Renal cortical epithelial cell (primary cell): ENCODE results near the gene PCDH9. TPM values are rescaled to one million over a fixed set of nuclear protein-coding genes. Genes with fewer than 3 reads are reported as not detected.
A peak's percentile ranks its signal among the peaks of the same experiment; 100 is the strongest.

ENCODE experiments used
- DNase-seq: peaks from one replicate; pipeline ENCODE4 v3.0.0-alpha.2; 2011; ENCODE audit warnings: low read depth
- total RNA-seq: library from RNA; depleted of rRNA; stranded (reverse); fragments of >200 nt; gene quantifications from 2 replicates; pipeline ENCODE4 v1.2.3, GENCODE V29; 2014

PCDH9 gene
- total RNA-seq, 1 donor from 2014 or later = 4.6 TPM

GRCh38 chr13:66528944-66529576 lies 701.1 kb downstream of the PCDH9 start:
- no peak for DNase-seq

- no peak for DNase-seq
Observed at GRCh38 chr13:66528180-66528579, 702.0 kb downstream of the PCDH9 start.

- DNase-seq = no peak
Observed at GRCh38 chr13:66520511-66521355, 709.4 kb downstream of the PCDH9 start.

GRCh38 chr13:66519259-66519658 lies 710.9 kb downstream of the PCDH9 start:
- no peak for DNase-seq

GRCh38 chr13:66518068-66518467 lies 712.1 kb downstream of the PCDH9 start:
- no peak for DNase-seq

- peak; percentile 41 for DNase-seq
Observed at GRCh38 chr13:66513728-66514127, 716.4 kb downstream of the PCDH9 start.

- no peak for DNase-seq
Observed at GRCh38 chr13:66509175-66509574, 721.0 kb downstream of the PCDH9 start.

- no peak for DNase-seq
Observed at GRCh38 chr13:66508153-66508909, 721.8 kb downstream of the PCDH9 start.

- DNase-seq = no peak
Observed at GRCh38 chr13:66506979-66507378, 723.2 kb downstream of the PCDH9 start.

GRCh38 chr13:66506051-66506777 lies 723.9 kb downstream of the PCDH9 start:
- no peak for DNase-seq

GRCh38 chr13:66503890-66504289 lies 726.2 kb downstream of the PCDH9 start:
- no peak for DNase-seq

GRCh38 chr13:66501181-66501580 lies 729.0 kb downstream of the PCDH9 start:
- peak; percentile 39 for DNase-seq

- DNase-seq = peak; percentile 8
Observed at GRCh38 chr13:66492479-66492878, 737.7 kb downstream of the PCDH9 start.

- DNase-seq = no peak
Observed at GRCh38 chr13:66491251-66491650, 738.9 kb downstream of the PCDH9 start.

GRCh38 chr13:66489586-66489985 lies 740.5 kb downstream of the PCDH9 start:
- no peak for DNase-seq

GRCh38 chr13:66489172-66489571 lies 741.0 kb downstream of the PCDH9 start:
- DNase-seq = no peak

- no peak for DNase-seq
Observed at GRCh38 chr13:66483712-66484111, 746.4 kb downstream of the PCDH9 start.

GRCh38 chr13:66482836-66483235 lies 747.3 kb downstream of the PCDH9 start:
- no peak for DNase-seq

GRCh38 chr13:66477816-66478215 lies 752.3 kb downstream of the PCDH9 start:
- DNase-seq = no peak

- no peak for DNase-seq
Observed at GRCh38 chr13:66475061-66475460, 755.1 kb downstream of the PCDH9 start.

- no peak for DNase-seq
Observed at GRCh38 chr13:66469745-66470144, 760.4 kb downstream of the PCDH9 start.

GRCh38 chr13:66468656-66469055 lies 761.5 kb downstream of the PCDH9 start:
- DNase-seq = no peak
